ENCODE data around the gene KRT5. TPM values are rescaled to one million over a fixed set of nuclear protein-coding genes. Genes with fewer than 3 reads are reported as not detected.

Gene KRT5
- 7,035 and 9,280 TPM in 2 replicates for total RNA-seq

GRCh38 chr12:52519826-52520662 lies at the start of gene KRT5:
TSS of gene KRT5 (minus strand) at chr12:52520394. CDS start at chr12:52520296, 98 bp downstream.

GRCh38 chr12:52552681-52553195 lies 32.5 kb upstream of the KRT5 start, which contains the start of gene KRT71:
TSS of gene KRT71 (minus strand) at chr12:52553145. CDS start at chr12:52553077, 68 bp downstream.

GRCh38 chr12:52493172-52493571 lies 27.0 kb downstream of the KRT5 start, which contains the start of gene KRT6A:
TSS of gene KRT6A (minus strand) at chr12:52493257. CDS start at chr12:52493188, 69 bp downstream.

GRCh38 chr12:52473768-52474167 lies 46.4 kb downstream of the KRT5 start, which contains the start of gene KRT6C:
TSS of gene KRT6C (minus strand) at chr12:52473805. CDS start at chr12:52473737, 68 bp downstream.

Other genes with a start within 250 kb of the KRT5 start
- gene KRT86, start 245.7 kb downstream of the KRT5 start, total RNA-seq: 0.21 and 0.72 TPM in 2 replicates
- gene KRT81, start 228.9 kb downstream of the KRT5 start, total RNA-seq: 10.8 TPM in 1 of 2 replicates, not detected in the other
- under 0.01 and 0.21 TPM in 2 replicates for gene KRT83, start 199.0 kb downstream of the KRT5 start, total RNA-seq
- not detected in 2 replicates for gene KRT85, start 152.9 kb downstream of the KRT5 start, total RNA-seq
- 0.21 TPM in 1 of 2 replicates, not detected in the other for gene KRT84, start 134.7 kb downstream of the KRT5 start, total RNA-seq
- gene KRT82, start 114.1 kb downstream of the KRT5 start, total RNA-seq: not detected in 2 replicates
- gene KRT75, start 86.0 kb downstream of the KRT5 start, total RNA-seq: 1.1 and 87.0 TPM in 2 replicates
- gene KRT6B, start 68.2 kb downstream of the KRT5 start, total RNA-seq: 310 and 1,936 TPM in 2 replicates
- 22.0 and 155 TPM in 2 replicates for gene KRT6C, start 46.6 kb downstream of the KRT5 start, total RNA-seq
- 10,133 and 10,410 TPM in 2 replicates for gene KRT6A, start 27.1 kb downstream of the KRT5 start, total RNA-seq
- gene KRT71, start 32.8 kb upstream of the KRT5 start, total RNA-seq: not detected in 2 replicates
- gene KRT74, start 53.4 kb upstream of the KRT5 start, total RNA-seq: under 0.01 TPM in 1 of 2 replicates, not detected in the other
- not detected in 2 replicates for gene KRT72, start 81.1 kb upstream of the KRT5 start, total RNA-seq
- not detected in 2 replicates for gene KRT73, start 98.2 kb upstream of the KRT5 start, total RNA-seq
- not detected in 2 replicates for gene KRT2, start 131.8 kb upstream of the KRT5 start, total RNA-seq
- gene KRT1, start 160.0 kb upstream of the KRT5 start, total RNA-seq: not detected in 2 replicates
- not detected in 2 replicates for gene KRT77, start 183.1 kb upstream of the KRT5 start, total RNA-seq

Data from tracheal epithelial cell (primary cell).